K562 (cell line): ENCODE data around the gene WDR81. TPM values are rescaled to one million over a fixed set of nuclear protein-coding genes. Genes with fewer than 3 reads are reported as not detected.
A peak's percentile ranks its signal among the peaks of the same experiment; 100 is the strongest.

Experiments
- ATAC-seq: fragments of 200-7000 bp; cut with Tn5 transposase; 3 replicates; pipeline ENCODE4 v1.9.1; 2020; ENCODE audit warnings: moderate library complexity
- BruUV-seq: library from RNA; stranded (reverse); fragments of 400-500 nt; replicated peaks from 2 replicates; lab custom pipeline; 2021; lab: Mats Ljungman, UMichigan
- CTCF ChIA-PET: fragments of 300-600 bp; formaldehyde crosslinking; extraction: SDS; loops from one replicate; lab custom pipeline; 2021; ENCODE audit warnings: low intra/inter-chr PET ratio; lab: Yijun Ruan, JAX
- POLR2A ChIA-PET: fragments of 300-600, 350-650 bp; sonication (Branson Sonifier 250); formaldehyde crosslinking; extraction: SDS; loops from one replicate; lab custom pipeline; 2021; ENCODE audit warnings: antibody characterized with exemption, inconsistent platforms; lab: Yijun Ruan, JAX
- DNase-seq, 4 experiments: peaks; one replicate each; pipeline versions ENCODE4 v3.0.0 to v3.0.0-alpha.2; 2011 to 2018; ENCODE audit warnings: low spot score in 3 of 4, mixed read lengths in 3 of 4; ENCODE audit errors: extremely low read depth in 1 of 4
- FAIRE-seq: peaks from 2 replicates; lab custom pipeline; 2011; peaks lifted over from hg19 to GRCh38; lab: Jason Lieb, UNC
- H2AFZ ChIP-seq: 2 replicates; pipeline ENCODE4 v1.6.0; 2011; ENCODE audit warnings: low read depth, low read length, control low read depth, inconsistent platforms
- H3K27ac ChIP-seq: fragments of 200-600 bp; 3 replicates; pipeline ENCODE4 v1.8.0; 2011; ENCODE audit warnings: low read depth, mild to moderate bottlenecking, control low read depth, inconsistent platforms, low read length, moderate library complexity, mixed read lengths; ENCODE audit errors: extremely low read depth
- H3K27me3 ChIP-seq, 2 experiments: fragments of 300-600 bp in 1 of 2; 2 replicates in 1 of 2; 3 replicates in 1 of 2; pipeline versions ENCODE4 v1.6.0 to v1.8.0; 2011; ENCODE audit warnings: inconsistent platforms in 2 of 2, low read length in 2 of 2, mild to moderate bottlenecking in 1 of 2, mixed read lengths in 1 of 2, moderate library complexity in 1 of 2; ENCODE audit not compliant: control insufficient read depth in 2 of 2, insufficient read depth in 2 of 2
- H3K36me3 ChIP-seq: fragments of 300-600 bp; 3 replicates; pipeline ENCODE4 v1.8.0; 2011; ENCODE audit warnings: mild to moderate bottlenecking, low read length, inconsistent platforms; ENCODE audit not compliant: control insufficient read depth, insufficient read depth
- H3K4me1 ChIP-seq, 2 experiments: fragments of 200-600 bp in 1 of 2; replicated peaks in 1 of 2; 2 replicates in 1 of 2; 3 replicates in 1 of 2; pipeline versions ENCODE4 v1.5.1 to v1.8.0; 2011; ENCODE audit warnings: inconsistent platforms in 2 of 2, low read length in 2 of 2, mild to moderate bottlenecking in 1 of 2, mixed read lengths in 1 of 2, moderate library complexity in 1 of 2; ENCODE audit not compliant: control insufficient read depth in 2 of 2, insufficient read depth in 2 of 2
- H3K4me2 ChIP-seq: 2 replicates; pipeline ENCODE4 v1.6.1; 2011; ENCODE audit warnings: low read length, control low read depth, inconsistent platforms, mixed read lengths; ENCODE audit not compliant: insufficient read depth
- H3K4me3 ChIP-seq: fragments of 200-600 bp; sonication (generic), shearing (Covaris generic); 2 replicates; pipeline ENCODE4 v1.5.1; 2016; ENCODE audit warnings: control low read depth, inconsistent platforms
- H3K79me2 ChIP-seq: fragments of 200-600 bp; 3 replicates; pipeline ENCODE4 v1.8.0; 2011; ENCODE audit warnings: low read length, inconsistent platforms; ENCODE audit not compliant: control insufficient read depth, insufficient read depth
- H3K9ac ChIP-seq, 2 experiments: 2 replicates each; pipeline versions ENCODE4 v1.6.0 to v1.6.1; 2011; ENCODE audit warnings: low read depth in 2 of 2, low read length in 2 of 2, control low read depth in 1 of 2, inconsistent platforms in 1 of 2, mild to moderate bottlenecking in 1 of 2, mixed read lengths in 1 of 2; ENCODE audit not compliant: insufficient read depth in 1 of 2
- H3K9me1 ChIP-seq: one replicate; pipeline ENCODE4 v1.6.0; 2011; ENCODE audit warnings: inconsistent platforms, mild to moderate bottlenecking, low read length, moderate library complexity; ENCODE audit not compliant: control insufficient read depth, insufficient read depth
- H3K9me3 ChIP-seq: replicated peaks from 2 replicates; pipeline ENCODE4 v1.5.1; 2011; ENCODE audit warnings: low read depth, low read length, inconsistent platforms; ENCODE audit not compliant: control insufficient read depth, insufficient read depth
- H4K20me1 ChIP-seq: replicated peaks from 2 replicates; pipeline ENCODE4 v1.6.1; 2011; ENCODE audit warnings: low read length, inconsistent platforms, mixed read lengths; ENCODE audit not compliant: control insufficient read depth, insufficient read depth
- DPF2 ChIP-seq: fragments of 450-650 bp; IDR thresholded peaks from 2 replicates; pipeline ENCODE4 v1.6.1; 2016
- EP400 ChIP-seq: fragments of 450-650 bp; IDR thresholded peaks from 2 replicates; pipeline ENCODE4 v1.6.1; 2017; ENCODE audit warnings: antibody characterized with exemption, mild to moderate bottlenecking, moderate library complexity
- GTF2E2 ChIP-seq: fragments of 200-800 bp; sonication (Bioruptor generic); IDR thresholded peaks from 2 replicates; pipeline ENCODE4 v1.6.1; 2016; ENCODE audit warnings: missing genetic modification characterization, missing compliant biosample characterization
- KLF16 ChIP-seq: IDR thresholded peaks from 2 replicates; pipeline ENCODE4 v1.6.1; 2016; ENCODE audit warnings: antibody characterized with exemption
- POLR2G ChIP-seq: fragments of 200-400 bp; formaldehyde crosslinking; IDR thresholded peaks from 2 replicates; pipeline ENCODE4 v1.6.1; 2017; ENCODE audit warnings: low read depth, mild to moderate bottlenecking, antibody characterized with exemption, low read length, moderate library complexity
- ZNF263 ChIP-seq: sonication (generic); formaldehyde crosslinking; IDR thresholded peaks from 2 replicates; pipeline ENCODE4 v1.8.0; 2022; ENCODE audit warnings: mild to moderate bottlenecking, missing genetic modification reagents, borderline replicate concordance
- ZNF316 ChIP-seq: fragments of 450-650 bp; IDR thresholded peaks from 2 replicates; pipeline ENCODE4 v1.6.1; 2016
- ZNF444 ChIP-seq: fragments of 250-450 bp; sonication (Bioruptor Pico); IDR thresholded peaks from 2 replicates; pipeline ENCODE4 v1.4.0; 2020; ENCODE audit warnings: mild to moderate bottlenecking, moderate library complexity
- ZNF57 ChIP-seq: fragments of 450-650 bp; formaldehyde crosslinking; IDR thresholded peaks from 2 replicates; pipeline ENCODE4 v1.4.0; 2020; ENCODE audit warnings: mild to moderate bottlenecking, moderate library complexity
- ZNF75A ChIP-seq: fragments of 450-650 bp; formaldehyde crosslinking; IDR thresholded peaks from 2 replicates; pipeline ENCODE4 v1.4.0; 2020; ENCODE audit warnings: mild to moderate bottlenecking
- ZNF79 ChIP-seq: fragments of 250-450 bp; sonication (Bioruptor Pico); IDR thresholded peaks from 2 replicates; pipeline ENCODE4 v1.4.0; 2020; ENCODE audit warnings: low read depth, mild to moderate bottlenecking, moderate library complexity
- WGBS: fragments of 100-300 bp; shearing (Covaris generic); methylation state at CpG from one replicate; pipeline ENCODE4 v1.1.6; 2016; ENCODE audit warnings: low coverage, mixed read lengths; ENCODE audit not compliant: insufficient coverage; ENCODE audit errors: missing lambda C conversion rate; 5-methylcytosine and 5-hydroxymethylcytosine counted together
- in situ Hi-C: fragments of 300-500 bp; cut with MboI; formaldehyde crosslinking; loops from 4 replicates; pipeline ENCODE4 v1.15.0; 2018; ENCODE audit warnings: inconsistent platforms, mixed read lengths
- intact Hi-C: fragments of 100-400 bp; cut with micrococcal nuclease; formaldehyde crosslinking; loops from 2 replicates; pipeline ENCODE4 v1.14.2; 2022
- polyA plus RNA-seq, 8 experiments: library from polyadenylated mRNA; depleted of rRNA in 4 of 8; stranded (reverse) in 5 of 8; unstranded in 3 of 8; fragments of >200 nt; fragmentation: Nextera tagmentation in 2 of 8; fragmentation: Illumina TruSeq in 1 of 8; extraction: Ambion mirVana in 2 of 8; extraction: Trizol in 1 of 8; gene quantifications; 2 replicates each; pipeline versions ENCODE4 v1.2.1 to v1.2.3, GENCODE V29; 2011 to 2014; ENCODE audit warnings: inconsistent platforms in 1 of 8, missing spikeins in 1 of 8
- total RNA-seq, 7 experiments: library from RNA; depleted of rRNA in 6 of 7; stranded (reverse); fragments of >200 nt in 6 of 7; fragmentation: Illumina TruSeq in 2 of 7; extraction: Trizol in 2 of 7; gene quantifications; 2 replicates each; pipeline versions ENCODE4 v1.2.1 to v1.2.3, GENCODE V29; 2011 to 2021; ENCODE audit warnings: low replicate concordance in 1 of 7
- TF ChIP-seq, protein P1 (sequence below): fragments of 250-450 bp; sonication (Bioruptor Pico); IDR thresholded peaks from 2 replicates; pipeline ENCODE4 v1.4.0; 2020; ENCODE audit warnings: mild to moderate bottlenecking
- TF ChIP-seq, protein P2 (sequence below), 2 experiments: fragments of 450-650 bp; formaldehyde crosslinking in 1 of 2; IDR thresholded peaks; 2 replicates each; pipeline versions ENCODE4 v1.4.0 to v1.6.1; 2014 to 2020; ENCODE audit warnings: mild to moderate bottlenecking in 2 of 2, borderline replicate concordance in 1 of 2, low read depth in 1 of 2

WDR81 gene
- total and polyA plus RNA-seq, 9 of the 15 experiments (the other 6 are each of a cell fraction or from before 2014, with no cell fraction given), result 0.01 to 17.1 (median 3.3) TPM

DNA sequence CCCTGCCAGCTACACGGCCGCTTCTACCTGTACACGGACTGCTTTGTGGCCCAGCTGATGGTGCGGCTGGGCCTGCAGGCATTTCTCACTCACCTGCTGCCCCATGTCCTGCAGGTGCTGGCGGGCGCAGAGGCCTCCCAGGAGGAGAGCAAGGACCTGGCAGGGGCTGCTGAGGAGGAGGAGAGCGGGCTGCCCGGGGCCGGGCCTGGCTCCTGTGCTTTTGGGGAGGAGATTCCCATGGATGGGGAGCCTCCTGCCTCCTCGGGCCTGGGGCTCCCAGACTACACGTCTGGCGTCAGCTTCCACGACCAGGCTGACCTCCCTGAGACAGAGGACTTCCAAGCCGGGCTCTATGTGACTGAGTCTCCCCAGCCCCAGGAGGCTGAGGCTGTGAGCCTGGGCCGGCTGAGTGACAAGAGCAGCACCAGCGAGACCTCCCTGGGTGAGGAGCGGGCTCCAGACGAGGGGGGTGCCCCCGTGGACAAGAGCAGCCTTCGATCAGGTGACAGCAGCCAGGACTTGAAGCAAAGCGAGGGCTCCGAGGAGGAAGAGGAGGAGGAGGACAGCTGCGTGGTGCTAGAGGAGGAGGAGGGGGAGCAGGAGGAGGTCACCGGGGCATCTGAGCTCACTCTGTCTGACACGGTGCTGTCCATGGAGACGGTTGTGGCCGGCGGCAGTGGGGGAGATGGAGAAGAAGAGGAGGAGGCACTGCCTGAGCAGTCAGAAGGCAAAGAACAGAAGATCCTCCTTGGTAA, 3.5 kb downstream of the WDR81 start:
- ATAC-seq, result no peak
- peak in 1 of 4 experiments; percentile 37 for DNase-seq
- Histone ChIP-seq H3K79me2 (peaks cover 15% of the 10 kb centered on the region; the same call in 2 of the 3 replicates), H3K4me2 (no peak overlapping the region), H2AFZ (no peak overlapping the region), H3K4me3 (no peak overlapping the region), H3K9me1 (no peaks in the 10 kb centered on the region), H4K20me1 (no peaks in the 10 kb centered on the region), H3K27me3 (no peaks in the 10 kb centered on the region), H3K27ac (peak overlapping the region; percentile 41; the same call in 2 of the 3 replicates), H3K36me3 (peaks cover 14% of the 10 kb centered on the region; the same call in 1 of the 3 replicates), H3K9me3 (no peaks in the 10 kb centered on the region), H3K4me1 (peaks cover 26 to 84% of the 10 kb centered on the region in 2 experiments), H3K9ac (peak overlapping the region in 1 of 2 experiments; percentile 82; a peak in 2 of 4 replicates)
- ChIA-PET POLR2A (interaction anchor here (1.0 to 4.4 kb wide), 3 partner anchors 9 to 101 kb away, joined by 3 to 25 read pairs (median 3); partner anchors contain the start of genes RPA1 and SMYD4), CTCF (no interaction called here)
- 76% methylated on average over 7 of the region's 28 CpGs for WGBS
- in situ Hi-C loops (no loop called here), intact Hi-C loops (no loop called here)
- peak; percentile 54 for FAIRE-seq
- no TSS peak for BruUV-seq
- no peak for TF ChIP-seq ZNF316
- TF ChIP-seq GTF2E2 (tag), result no peak
- peak; percentile 41; the same call in 1 of the 2 replicates for TF ChIP-seq POLR2G
- no peak for TF ChIP-seq ZNF57 (CRISPR knock-in tag)
- TF ChIP-seq, protein P1, sequence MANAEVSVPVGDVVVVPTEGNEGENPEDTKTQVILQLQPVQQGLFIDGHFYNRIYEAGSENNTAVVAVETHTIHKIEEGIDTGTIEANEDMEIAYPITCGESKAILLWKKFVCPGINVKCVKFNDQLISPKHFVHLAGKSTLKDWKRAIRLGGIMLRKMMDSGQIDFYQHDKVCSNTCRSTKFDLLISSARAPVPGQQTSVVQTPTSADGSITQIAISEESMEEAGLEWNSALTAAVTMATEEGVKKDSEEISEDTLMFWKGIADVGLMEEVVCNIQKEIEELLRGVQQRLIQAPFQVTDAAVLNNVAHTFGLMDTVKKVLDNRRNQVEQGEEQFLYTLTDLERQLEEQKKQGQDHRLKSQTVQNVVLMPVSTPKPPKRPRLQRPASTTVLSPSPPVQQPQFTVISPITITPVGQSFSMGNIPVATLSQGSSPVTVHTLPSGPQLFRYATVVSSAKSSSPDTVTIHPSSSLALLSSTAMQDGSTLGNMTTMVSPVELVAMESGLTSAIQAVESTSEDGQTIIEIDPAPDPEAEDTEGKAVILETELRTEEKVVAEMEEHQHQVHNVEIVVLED (CRISPR knock-in tag), result no peak
- TF ChIP-seq ZNF79, result no peak
- no peak for TF ChIP-seq DPF2
- TF ChIP-seq ZNF75A, result no peak
- TF ChIP-seq KLF16, result no peak
- no peak for TF ChIP-seq EP400
- TF ChIP-seq, protein P2, sequence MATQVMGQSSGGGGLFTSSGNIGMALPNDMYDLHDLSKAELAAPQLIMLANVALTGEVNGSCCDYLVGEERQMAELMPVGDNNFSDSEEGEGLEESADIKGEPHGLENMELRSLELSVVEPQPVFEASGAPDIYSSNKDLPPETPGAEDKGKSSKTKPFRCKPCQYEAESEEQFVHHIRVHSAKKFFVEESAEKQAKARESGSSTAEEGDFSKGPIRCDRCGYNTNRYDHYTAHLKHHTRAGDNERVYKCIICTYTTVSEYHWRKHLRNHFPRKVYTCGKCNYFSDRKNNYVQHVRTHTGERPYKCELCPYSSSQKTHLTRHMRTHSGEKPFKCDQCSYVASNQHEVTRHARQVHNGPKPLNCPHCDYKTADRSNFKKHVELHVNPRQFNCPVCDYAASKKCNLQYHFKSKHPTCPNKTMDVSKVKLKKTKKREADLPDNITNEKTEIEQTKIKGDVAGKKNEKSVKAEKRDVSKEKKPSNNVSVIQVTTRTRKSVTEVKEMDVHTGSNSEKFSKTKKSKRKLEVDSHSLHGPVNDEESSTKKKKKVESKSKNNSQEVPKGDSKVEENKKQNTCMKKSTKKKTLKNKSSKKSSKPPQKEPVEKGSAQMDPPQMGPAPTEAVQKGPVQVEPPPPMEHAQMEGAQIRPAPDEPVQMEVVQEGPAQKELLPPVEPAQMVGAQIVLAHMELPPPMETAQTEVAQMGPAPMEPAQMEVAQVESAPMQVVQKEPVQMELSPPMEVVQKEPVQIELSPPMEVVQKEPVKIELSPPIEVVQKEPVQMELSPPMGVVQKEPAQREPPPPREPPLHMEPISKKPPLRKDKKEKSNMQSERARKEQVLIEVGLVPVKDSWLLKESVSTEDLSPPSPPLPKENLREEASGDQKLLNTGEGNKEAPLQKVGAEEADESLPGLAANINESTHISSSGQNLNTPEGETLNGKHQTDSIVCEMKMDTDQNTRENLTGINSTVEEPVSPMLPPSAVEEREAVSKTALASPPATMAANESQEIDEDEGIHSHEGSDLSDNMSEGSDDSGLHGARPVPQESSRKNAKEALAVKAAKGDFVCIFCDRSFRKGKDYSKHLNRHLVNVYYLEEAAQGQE (IDR thresholded peaks at IDR 0.05; ENCODE audit: borderline replicate concordance), result no peak
- TF ChIP-seq, protein P2 (CRISPR knock-in tag; IDR thresholded peaks at IDR 0.05; ENCODE audit: low read depth), result no peak
- TF ChIP-seq ZNF444, result no peak
- peak; percentile 96 for TF ChIP-seq ZNF263 (CRISPR knock-in tag)
